Mesothelial cell of epicardium (in vitro differentiated cells): ENCODE data around the gene LMBR1. TPM values are rescaled to one million over a fixed set of nuclear protein-coding genes. Genes with fewer than 3 reads are reported as not detected.
"Not testable (repeated sequence)": the region's sequence is repeated elsewhere in the genome, so short reads cannot be mapped to it uniquely, and the experiment has no call there.

Experiments used
- DNase-seq, 2 experiments: peaks; one replicate each; pipeline ENCODE4 v3.0.0; 2021; ENCODE audit warnings: low spot score in 2 of 2; ENCODE audit not compliant: unreplicated experiment in 2 of 2
- H3K27ac Mint-ChIP-seq: 2 replicates; pipeline ENCODE4 v1.8.0; 2021; ENCODE audit warnings: mixed read lengths
- H3K27me3 Mint-ChIP-seq: 2 replicates; pipeline ENCODE4 v1.8.0; 2021; ENCODE audit warnings: low read depth, mixed read lengths
- H3K36me3 Mint-ChIP-seq: 2 replicates; pipeline ENCODE4 v1.8.0; 2021; ENCODE audit warnings: mixed read lengths
- H3K4me1 Mint-ChIP-seq: 2 replicates; pipeline ENCODE4 v1.8.0; 2021; ENCODE audit warnings: mixed read lengths
- H3K4me3 Mint-ChIP-seq: 2 replicates; pipeline ENCODE4 v1.8.0; 2021; ENCODE audit warnings: mild to moderate bottlenecking, moderate library complexity, mixed read lengths
- H3K9me3 Mint-ChIP-seq: 2 replicates; pipeline ENCODE4 v1.8.0; 2021; ENCODE audit warnings: mixed read lengths
- CTCF ChIP-seq: fragments of 200-600 bp; sonication (generic); IDR thresholded peaks from one replicate; pipeline ENCODE4 v1.5.0; 2021; ENCODE audit warnings: antibody characterized with exemption; ENCODE audit not compliant: unreplicated experiment
- total RNA-seq: library from RNA; stranded (reverse); gene quantifications from 3 replicates; pipeline ENCODE4 v1.2.1, GENCODE V29; 2021

LMBR1 gene
- total RNA-seq, 1 donor from 2014 or later = 69.3 TPM

DNA sequence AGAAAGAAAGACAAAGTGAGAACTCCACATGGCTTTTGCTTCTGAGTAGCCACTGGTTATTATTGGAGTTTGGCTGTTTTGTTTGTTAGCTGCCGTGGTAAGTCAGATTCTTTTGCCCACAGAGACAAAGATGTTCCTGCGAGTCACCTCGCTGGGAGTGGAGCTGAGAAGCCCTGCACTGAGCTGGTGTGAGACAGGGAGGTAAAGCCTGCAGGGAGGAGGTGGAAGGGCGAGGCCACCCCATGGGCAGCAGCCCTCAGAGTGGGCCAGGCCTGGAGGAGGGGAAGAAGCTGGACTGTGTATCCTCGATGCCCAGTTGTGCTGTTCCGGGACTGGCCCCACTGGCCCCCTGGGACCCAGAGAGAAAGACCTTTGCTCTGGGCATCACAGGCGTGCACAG is 42.3 kb upstream of the LMBR1 start:
- H3K4me1 Mint-ChIP-seq = peaks cover 7% of the 10 kb centered on the region
- H3K36me3 Mint-ChIP-seq = no peaks in the 10 kb centered on the region
- H3K27ac Mint-ChIP-seq = no peak overlapping the region
- peaks cover 10% of the 10 kb centered on the region for H3K27me3 Mint-ChIP-seq
- H3K9me3 Mint-ChIP-seq = no peaks in the 10 kb centered on the region
- no peak for TF ChIP-seq CTCF
- H3K4me3 Mint-ChIP-seq = no peak overlapping the region
- DNase-seq = no peak

GRCh38 chr7:156932006-156932405 is 39.0 kb upstream of the LMBR1 start:
- Mint-ChIP-seq H3K4me1 (peaks cover 16% of the 10 kb centered on the region), H3K9me3 (no peaks in the 10 kb centered on the region), H3K27me3 (peaks cover 28% of the 10 kb centered on the region), H3K36me3 (no peaks in the 10 kb centered on the region), H3K27ac (no peak overlapping the region), H3K4me3 (no peak overlapping the region)
- DNase-seq = no peak
- TF ChIP-seq CTCF = no peak

GRCh38 chr7:156929789-156930539 is 37.0 kb upstream of the LMBR1 start:
- peaks cover 26% of the 10 kb centered on the region for H3K27me3 Mint-ChIP-seq
- no peak for DNase-seq
- H3K36me3 Mint-ChIP-seq = no peaks in the 10 kb centered on the region
- H3K4me3 Mint-ChIP-seq = no peak overlapping the region
- no peak overlapping the region for H3K27ac Mint-ChIP-seq
- TF ChIP-seq CTCF = no peak
- peaks cover 16% of the 10 kb centered on the region for H3K4me1 Mint-ChIP-seq
- H3K9me3 Mint-ChIP-seq = no peaks in the 10 kb centered on the region

DNA sequence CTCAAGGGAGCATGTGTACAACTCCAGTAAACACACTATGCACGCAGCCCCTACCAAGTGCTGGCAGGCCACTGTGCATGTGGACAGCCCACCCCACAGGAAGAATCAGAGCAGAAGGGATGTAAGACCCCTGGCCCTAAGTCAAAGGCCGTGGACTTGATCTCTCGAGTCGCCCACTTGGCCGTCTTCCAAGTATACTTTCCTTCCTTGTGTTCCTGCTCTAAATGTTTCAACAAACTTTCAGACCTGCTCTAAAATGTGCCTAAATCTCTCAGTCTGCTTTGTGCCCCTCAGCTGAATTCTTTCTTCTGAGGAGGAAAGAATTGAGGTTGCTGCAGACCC is 35.4 kb upstream of the LMBR1 start:
- Mint-ChIP-seq H3K9me3 (no peaks in the 10 kb centered on the region), H3K27me3 (peaks cover 30% of the 10 kb centered on the region), H3K36me3 (no peaks in the 10 kb centered on the region), H3K27ac (no peak overlapping the region), H3K4me1 (peaks cover 16% of the 10 kb centered on the region), H3K4me3 (no peak overlapping the region)
- DNase-seq = no peak
- TF ChIP-seq CTCF = no peak

- H3K4me3 Mint-ChIP-seq = no peak overlapping the region
- peaks cover 16% of the 10 kb centered on the region for H3K4me1 Mint-ChIP-seq
- no peak for TF ChIP-seq CTCF
- peaks cover 30% of the 10 kb centered on the region for H3K27me3 Mint-ChIP-seq
- H3K36me3 Mint-ChIP-seq = no peaks in the 10 kb centered on the region
- no peaks in the 10 kb centered on the region for H3K9me3 Mint-ChIP-seq
- DNase-seq = no peak
- H3K27ac Mint-ChIP-seq = no peak overlapping the region
Measured at GRCh38 chr7:156927571-156928405, 34.8 kb upstream of the LMBR1 start.

DNA sequence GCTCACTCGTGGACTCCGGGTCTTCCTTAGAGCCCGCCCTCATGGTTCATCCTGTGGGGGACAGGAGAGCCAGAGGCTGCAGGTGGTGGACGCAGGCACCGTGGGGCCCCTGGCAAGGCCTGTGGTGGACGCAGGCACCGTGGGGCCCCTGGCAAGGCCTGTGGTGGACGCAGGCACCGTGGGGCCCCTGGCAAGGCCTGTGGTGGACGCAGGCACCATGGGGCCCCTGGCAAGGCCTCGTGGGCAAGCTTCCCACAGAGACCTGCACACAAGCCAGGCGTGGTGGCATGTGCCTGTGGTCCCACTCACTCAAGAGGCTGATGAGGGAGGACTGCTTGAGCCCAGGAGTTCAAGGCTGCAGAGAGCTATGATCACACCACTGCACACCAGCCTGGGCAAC is 32.8 kb upstream of the LMBR1 start:
- H3K27me3 Mint-ChIP-seq = peaks cover 26% of the 10 kb centered on the region
- H3K27ac Mint-ChIP-seq, H3K36me3 Mint-ChIP-seq, H3K9me3 Mint-ChIP-seq, DNase-seq, H3K4me3 Mint-ChIP-seq, H3K4me1 Mint-ChIP-seq: not testable (repeated sequence)

DNA sequence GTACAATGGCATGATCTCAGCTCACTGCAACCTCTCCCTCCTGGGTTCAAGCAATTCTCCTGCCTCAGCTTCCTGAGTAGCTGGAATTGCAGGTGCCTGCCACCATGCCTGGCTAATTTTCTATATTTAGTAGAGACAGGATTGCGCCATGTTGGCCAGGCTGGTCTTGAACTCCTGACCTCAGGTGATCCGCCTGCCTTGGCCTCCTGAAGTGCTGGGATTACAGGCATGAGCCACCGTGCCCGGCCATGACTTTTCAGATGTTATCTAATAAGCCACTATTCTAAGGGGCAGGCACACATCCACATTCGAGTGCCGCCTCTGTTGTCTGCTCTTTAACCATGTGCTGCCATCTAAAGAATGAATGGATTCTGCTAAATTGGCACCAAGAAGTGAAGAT is 29.3 kb upstream of the LMBR1 start:
- not testable (repeated sequence) for H3K4me3 Mint-ChIP-seq, H3K36me3 Mint-ChIP-seq, H3K27ac Mint-ChIP-seq, H3K27me3 Mint-ChIP-seq, DNase-seq, H3K4me1 Mint-ChIP-seq, H3K9me3 Mint-ChIP-seq

- H3K4me1 Mint-ChIP-seq, H3K36me3 Mint-ChIP-seq, DNase-seq, H3K27me3 Mint-ChIP-seq, H3K27ac Mint-ChIP-seq, H3K9me3 Mint-ChIP-seq, H3K4me3 Mint-ChIP-seq: not testable (repeated sequence)
Measured at GRCh38 chr7:156920487-156921373, 27.7 kb upstream of the LMBR1 start.
